ENCODE results near the gene RBFOX2.

Gene RBFOX2

GRCh38 chr22:35824256-35824655 is 204.4 kb downstream of the RBFOX2 start:
- TF ChIP-seq FOXP2 (optimal IDR thresholded peaks at IDR 0.05; ENCODE audit: borderline replicate concordance, extremely low read depth, extremely low read length, insufficient read depth) (no peak), SIN3A (IDR thresholded peaks at IDR 0.05; ENCODE audit: borderline replicate concordance, insufficient read depth, low read length) (no peak), TAF1 (IDR thresholded peaks at IDR 0.05; ENCODE audit: borderline replicate concordance, insufficient read depth, low read length) (no peak)
- TF ChIP-seq, protein P1, sequence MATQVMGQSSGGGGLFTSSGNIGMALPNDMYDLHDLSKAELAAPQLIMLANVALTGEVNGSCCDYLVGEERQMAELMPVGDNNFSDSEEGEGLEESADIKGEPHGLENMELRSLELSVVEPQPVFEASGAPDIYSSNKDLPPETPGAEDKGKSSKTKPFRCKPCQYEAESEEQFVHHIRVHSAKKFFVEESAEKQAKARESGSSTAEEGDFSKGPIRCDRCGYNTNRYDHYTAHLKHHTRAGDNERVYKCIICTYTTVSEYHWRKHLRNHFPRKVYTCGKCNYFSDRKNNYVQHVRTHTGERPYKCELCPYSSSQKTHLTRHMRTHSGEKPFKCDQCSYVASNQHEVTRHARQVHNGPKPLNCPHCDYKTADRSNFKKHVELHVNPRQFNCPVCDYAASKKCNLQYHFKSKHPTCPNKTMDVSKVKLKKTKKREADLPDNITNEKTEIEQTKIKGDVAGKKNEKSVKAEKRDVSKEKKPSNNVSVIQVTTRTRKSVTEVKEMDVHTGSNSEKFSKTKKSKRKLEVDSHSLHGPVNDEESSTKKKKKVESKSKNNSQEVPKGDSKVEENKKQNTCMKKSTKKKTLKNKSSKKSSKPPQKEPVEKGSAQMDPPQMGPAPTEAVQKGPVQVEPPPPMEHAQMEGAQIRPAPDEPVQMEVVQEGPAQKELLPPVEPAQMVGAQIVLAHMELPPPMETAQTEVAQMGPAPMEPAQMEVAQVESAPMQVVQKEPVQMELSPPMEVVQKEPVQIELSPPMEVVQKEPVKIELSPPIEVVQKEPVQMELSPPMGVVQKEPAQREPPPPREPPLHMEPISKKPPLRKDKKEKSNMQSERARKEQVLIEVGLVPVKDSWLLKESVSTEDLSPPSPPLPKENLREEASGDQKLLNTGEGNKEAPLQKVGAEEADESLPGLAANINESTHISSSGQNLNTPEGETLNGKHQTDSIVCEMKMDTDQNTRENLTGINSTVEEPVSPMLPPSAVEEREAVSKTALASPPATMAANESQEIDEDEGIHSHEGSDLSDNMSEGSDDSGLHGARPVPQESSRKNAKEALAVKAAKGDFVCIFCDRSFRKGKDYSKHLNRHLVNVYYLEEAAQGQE (IDR thresholded peaks at IDR 0.05; ENCODE audit: insufficient read depth in 1 of 2, low read depth in 2 of 2, low read length in 2 of 2): no peak

DNA sequence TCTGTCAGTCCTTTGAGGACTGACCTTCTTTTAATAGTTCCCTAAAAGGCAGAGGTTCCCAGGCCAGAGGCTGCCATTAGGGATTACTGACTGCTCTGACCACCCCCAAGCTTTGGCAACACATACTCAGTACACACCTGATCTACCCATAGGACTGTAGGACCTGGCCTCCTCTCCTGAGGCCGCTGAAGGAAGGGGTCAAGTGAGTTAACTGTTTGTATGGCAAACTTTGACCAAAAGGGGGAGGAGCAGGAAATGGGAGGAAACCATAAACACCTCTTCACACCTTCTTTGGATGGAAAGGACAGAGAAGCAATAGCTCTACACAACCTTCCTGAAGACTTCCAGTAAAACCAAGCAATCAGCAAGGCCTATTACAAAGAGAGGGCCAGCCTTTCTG is 207.0 kb downstream of the RBFOX2 start:
- TF ChIP-seq, protein P1 (IDR thresholded peaks at IDR 0.05; ENCODE audit: insufficient read depth in 1 of 2, low read depth in 2 of 2, low read length in 2 of 2): no peak
- TF ChIP-seq FOXP2 (optimal IDR thresholded peaks at IDR 0.05; ENCODE audit: borderline replicate concordance, extremely low read depth, extremely low read length, insufficient read depth): no peak
- no peak for TF ChIP-seq SIN3A (IDR thresholded peaks at IDR 0.05; ENCODE audit: borderline replicate concordance, insufficient read depth, low read length)
- no peak for TF ChIP-seq POLR2AphosphoS5 (IDR thresholded peaks at IDR 0.05; ENCODE audit: low read depth, low read length)
- no peak for TF ChIP-seq TAF1 (IDR thresholded peaks at IDR 0.05; ENCODE audit: borderline replicate concordance, insufficient read depth, low read length)

DNA sequence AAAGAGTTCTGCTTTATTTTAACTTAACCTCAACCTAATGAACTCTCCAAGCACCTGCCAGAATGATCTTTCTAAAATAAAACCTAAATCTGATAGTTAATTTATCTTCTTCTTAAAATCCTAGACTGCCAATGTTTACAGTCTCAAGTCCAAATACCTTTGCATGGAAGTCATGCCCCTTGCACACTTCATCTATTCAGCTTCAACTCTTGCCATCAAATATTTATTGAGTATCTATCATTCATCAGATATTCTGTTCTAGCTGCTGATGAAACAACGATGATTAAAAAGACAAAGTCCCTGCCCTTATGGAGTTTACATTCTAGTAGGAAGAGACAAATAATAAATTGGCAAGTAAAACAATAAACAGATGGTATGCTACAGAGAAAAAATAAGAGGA is 209.2 kb downstream of the RBFOX2 start:
- TF ChIP-seq TAF1 (IDR thresholded peaks at IDR 0.05; ENCODE audit: borderline replicate concordance, insufficient read depth, low read length): no peak
- no peak for TF ChIP-seq FOXP2 (optimal IDR thresholded peaks at IDR 0.05; ENCODE audit: borderline replicate concordance, extremely low read depth, extremely low read length, insufficient read depth)
- TF ChIP-seq, protein P1 (IDR thresholded peaks at IDR 0.05; ENCODE audit: insufficient read depth in 1 of 2, low read depth in 2 of 2, low read length in 2 of 2): no peak
- TF ChIP-seq SIN3A (IDR thresholded peaks at IDR 0.05; ENCODE audit: borderline replicate concordance, insufficient read depth, low read length): no peak
- TF ChIP-seq POLR2AphosphoS5 (IDR thresholded peaks at IDR 0.05; ENCODE audit: low read depth, low read length): no peak

DNA sequence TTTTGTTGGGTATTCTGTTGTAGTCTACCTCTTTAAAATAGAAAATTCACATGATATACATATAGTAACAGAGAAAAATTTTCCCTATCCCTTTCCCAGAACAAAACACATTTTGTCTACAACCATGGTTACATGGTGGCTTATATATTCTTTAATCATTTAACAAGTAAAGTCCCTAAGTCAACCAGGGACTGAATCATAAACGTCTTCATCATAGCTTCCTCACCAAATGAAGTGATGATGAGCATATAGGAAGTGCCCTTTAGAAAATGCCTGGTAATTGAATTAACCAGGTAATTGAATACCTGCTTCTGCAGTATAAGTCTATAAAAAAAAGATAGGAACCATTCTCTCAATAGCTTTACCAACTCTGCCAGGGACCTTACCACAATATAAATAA is 209.7 kb downstream of the RBFOX2 start:
- no peak for TF ChIP-seq POLR2AphosphoS5 (IDR thresholded peaks at IDR 0.05; ENCODE audit: low read depth, low read length)
- no peak for TF ChIP-seq FOXP2 (optimal IDR thresholded peaks at IDR 0.05; ENCODE audit: borderline replicate concordance, extremely low read depth, extremely low read length, insufficient read depth)
- TF ChIP-seq, protein P1 (IDR thresholded peaks at IDR 0.05; ENCODE audit: insufficient read depth in 1 of 2, low read depth in 2 of 2, low read length in 2 of 2): no peak
- TF ChIP-seq TAF1 (IDR thresholded peaks at IDR 0.05; ENCODE audit: borderline replicate concordance, insufficient read depth, low read length): no peak
- no peak for TF ChIP-seq SIN3A (IDR thresholded peaks at IDR 0.05; ENCODE audit: borderline replicate concordance, insufficient read depth, low read length)

DNA sequence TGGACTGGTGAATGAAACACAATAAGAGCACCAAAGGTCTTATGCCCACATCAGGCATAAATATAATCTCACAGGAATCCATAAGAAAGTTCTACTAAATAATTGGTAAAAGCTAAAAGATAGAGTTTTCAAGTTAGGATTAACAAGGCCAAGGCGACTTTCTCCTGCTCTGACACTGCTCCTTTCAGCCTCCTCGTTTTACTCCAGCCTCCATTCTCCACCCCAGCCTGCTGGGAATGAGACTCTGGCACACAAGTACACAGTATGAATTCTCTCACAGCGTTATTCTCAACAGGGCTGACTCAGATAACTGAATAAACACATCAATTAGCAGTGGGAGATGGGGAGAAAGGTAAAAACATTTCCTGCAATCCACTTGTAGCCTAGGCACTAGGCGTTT is 216.0 kb downstream of the RBFOX2 start:
- TF ChIP-seq FOXP2 (optimal IDR thresholded peaks at IDR 0.05; ENCODE audit: borderline replicate concordance, extremely low read depth, extremely low read length, insufficient read depth): no peak
- TF ChIP-seq SIN3A (IDR thresholded peaks at IDR 0.05; ENCODE audit: borderline replicate concordance, insufficient read depth, low read length): no peak
- TF ChIP-seq TAF1 (IDR thresholded peaks at IDR 0.05; ENCODE audit: borderline replicate concordance, insufficient read depth, low read length): no peak
- no peak for TF ChIP-seq POLR2AphosphoS5 (IDR thresholded peaks at IDR 0.05; ENCODE audit: low read depth, low read length)
- TF ChIP-seq, protein P1 (IDR thresholded peaks at IDR 0.05; ENCODE audit: insufficient read depth in 1 of 2, low read depth in 2 of 2, low read length in 2 of 2): no peak
